Activated T-cell treated with anti-CD3 and anti-CD28 coated beads for 24 hours (primary cell): Measurements from ENCODE around the gene ZCCHC9.
"Not testable (repeated sequence)": the region's sequence is repeated elsewhere in the genome, so short reads cannot be mapped to it uniquely, and the experiment has no call there.

ENCODE experiments used
- DNase-seq: peaks from one replicate; pipeline ENCODE4 v3.0.0-alpha.2; 2020; ENCODE audit warnings: low read depth

Gene ZCCHC9

GRCh38 chr5:81301271-81302015, at the start of gene ZCCHC9:
Gene ZCCHC9, plus strand, starts transcription at chr5:81301587. Its CDS starts 3,171 bp downstream, at chr5:81304758.
- DNase-seq, result peak; percentile 91

GRCh38 chr5:81251922-81252321, 49.5 kb upstream of the ZCCHC9 start:
- no peak for DNase-seq

- DNase-seq, result no peak
Observed at GRCh38 chr5:81252904-81253303, 48.5 kb upstream of the ZCCHC9 start.

- no peak for DNase-seq
Observed at GRCh38 chr5:81253875-81254274, 47.5 kb upstream of the ZCCHC9 start.

- DNase-seq, result no peak
Observed at GRCh38 chr5:81254886-81255559, 46.4 kb upstream of the ZCCHC9 start.

GRCh38 chr5:81256766-81257165, 44.6 kb upstream of the ZCCHC9 start:
- DNase-seq, result no peak

- DNase-seq, result not testable (repeated sequence)
Observed at GRCh38 chr5:81262796-81263195, 38.6 kb upstream of the ZCCHC9 start.

- no peak for DNase-seq
Observed at GRCh38 chr5:81265101-81265500, 36.3 kb upstream of the ZCCHC9 start.

- DNase-seq, result no peak
Observed at GRCh38 chr5:81268521-81269196, 32.7 kb upstream of the ZCCHC9 start.

GRCh38 chr5:81269751-81270393, 31.5 kb upstream of the ZCCHC9 start:
- DNase-seq, result no peak

GRCh38 chr5:81270394-81271027, 30.9 kb upstream of the ZCCHC9 start:
- not testable (repeated sequence) for DNase-seq

GRCh38 chr5:81283976-81284375, 17.4 kb upstream of the ZCCHC9 start:
- DNase-seq, result no peak

GRCh38 chr5:81286059-81286617, 15.2 kb upstream of the ZCCHC9 start:
- DNase-seq, result no peak

GRCh38 chr5:81288021-81288433, 13.4 kb upstream of the ZCCHC9 start:
- no peak for DNase-seq

- no peak for DNase-seq
Observed at GRCh38 chr5:81290146-81290545, 11.2 kb upstream of the ZCCHC9 start.

- DNase-seq, result no peak
Observed at GRCh38 chr5:81292130-81292529, 9.3 kb upstream of the ZCCHC9 start.

- DNase-seq, result not testable (repeated sequence)
Observed at GRCh38 chr5:81294021-81294420, 7.4 kb upstream of the ZCCHC9 start.

- DNase-seq, result no peak
Observed at GRCh38 chr5:81297531-81297930, 3.9 kb upstream of the ZCCHC9 start.

GRCh38 chr5:81300921-81301270, 491 bp upstream of the ZCCHC9 start:
- DNase-seq, result no peak

- DNase-seq, result no peak
Observed at GRCh38 chr5:81302596-81302995, 1.2 kb downstream of the ZCCHC9 start.

- DNase-seq, result no peak
Observed at GRCh38 chr5:81303563-81303962, 2.2 kb downstream of the ZCCHC9 start.

GRCh38 chr5:81305785-81306184, 4.4 kb downstream of the ZCCHC9 start:
- no peak for DNase-seq
